ENCODE measurements around the gene SYPL1.

GRCh38 chr7:106047184-106047583, 64.9 kb downstream of the SYPL1 start:
- TF ChIP-seq, protein P1, sequence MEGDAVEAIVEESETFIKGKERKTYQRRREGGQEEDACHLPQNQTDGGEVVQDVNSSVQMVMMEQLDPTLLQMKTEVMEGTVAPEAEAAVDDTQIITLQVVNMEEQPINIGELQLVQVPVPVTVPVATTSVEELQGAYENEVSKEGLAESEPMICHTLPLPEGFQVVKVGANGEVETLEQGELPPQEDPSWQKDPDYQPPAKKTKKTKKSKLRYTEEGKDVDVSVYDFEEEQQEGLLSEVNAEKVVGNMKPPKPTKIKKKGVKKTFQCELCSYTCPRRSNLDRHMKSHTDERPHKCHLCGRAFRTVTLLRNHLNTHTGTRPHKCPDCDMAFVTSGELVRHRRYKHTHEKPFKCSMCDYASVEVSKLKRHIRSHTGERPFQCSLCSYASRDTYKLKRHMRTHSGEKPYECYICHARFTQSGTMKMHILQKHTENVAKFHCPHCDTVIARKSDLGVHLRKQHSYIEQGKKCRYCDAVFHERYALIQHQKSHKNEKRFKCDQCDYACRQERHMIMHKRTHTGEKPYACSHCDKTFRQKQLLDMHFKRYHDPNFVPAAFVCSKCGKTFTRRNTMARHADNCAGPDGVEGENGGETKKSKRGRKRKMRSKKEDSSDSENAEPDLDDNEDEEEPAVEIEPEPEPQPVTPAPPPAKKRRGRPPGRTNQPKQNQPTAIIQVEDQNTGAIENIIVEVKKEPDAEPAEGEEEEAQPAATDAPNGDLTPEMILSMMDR (conservative IDR thresholded peaks at IDR 0.05; ENCODE audit: low read depth, low read length), result no peak
- TF ChIP-seq EZH2 (IDR thresholded peaks at IDR 0.05; ENCODE audit: borderline replicate concordance, low read depth, low read length, poor library complexity, severe bottlenecking), result no peak
